Activated CD8-positive, alpha-beta memory T cell treated with anti-CD3 and anti-CD28 coated beads, Interleukin-2, amount 50 U/mL, for 24 hours (primary cell): ENCODE results near the gene SCN11A.

Experiments used
- DNase-seq: peaks from one replicate; pipeline ENCODE4 v3.0.0-alpha.2; 2020; ENCODE audit errors: extremely low read depth

The SCN11A gene

DNA sequence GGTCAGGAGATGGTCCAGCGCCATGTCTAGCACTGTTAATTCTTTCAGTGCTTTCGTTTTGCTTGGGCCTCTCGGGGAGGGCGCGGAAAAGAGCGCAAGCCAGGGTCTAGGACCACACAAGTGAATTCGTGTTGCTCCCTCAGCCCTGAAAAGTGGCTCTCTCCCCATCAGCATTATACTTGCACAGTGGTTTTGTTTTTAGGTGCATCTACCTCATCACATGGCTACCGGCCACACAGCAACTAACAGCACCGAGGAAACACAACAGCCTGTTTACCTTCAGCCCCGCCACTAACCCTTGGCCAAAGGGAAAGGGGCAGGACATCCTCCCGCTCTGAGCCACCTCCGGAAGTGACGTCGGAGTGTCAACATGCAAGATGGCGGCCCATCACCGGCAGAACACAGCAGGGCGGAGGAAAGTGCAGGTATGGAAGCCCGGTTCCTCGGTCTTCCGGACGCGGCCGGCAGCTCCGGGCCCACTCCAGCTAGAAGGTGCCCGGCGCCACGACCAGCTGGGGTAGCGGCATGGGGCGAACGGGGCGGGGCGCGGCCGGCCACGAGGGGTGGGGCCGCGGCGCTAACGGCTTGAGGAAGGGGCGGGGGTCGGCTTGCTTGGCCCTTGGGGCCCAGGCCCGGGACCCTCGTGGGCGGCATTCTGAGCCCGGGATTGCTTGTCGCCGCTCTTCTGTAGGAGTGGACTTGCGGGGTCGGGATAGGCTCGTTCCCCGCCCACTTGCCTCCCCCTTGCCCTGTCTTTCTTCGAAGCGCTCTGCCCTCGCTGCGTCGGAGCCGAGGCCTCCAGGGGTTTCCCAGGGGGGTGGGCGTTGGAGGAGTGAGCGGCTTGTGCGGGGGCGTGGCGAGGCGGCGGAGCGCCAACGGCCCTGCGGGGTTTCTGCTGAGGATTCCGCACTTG lies at the start of gene SCN11A, which contains the start of gene WDR48:
TSS of gene SCN11A (minus strand) at position 296 of the 913 bp plus-strand sequence. CDS start 101,582 bp downstream, outside the sequence.
TSS of gene WDR48 (plus strand) at position 368 of the 913 bp plus-strand sequence. CDS start at position 378, 10 bp downstream.
- peak; percentile 87 for DNase-seq

- DNase-seq = no peak
These were observed 49.4 kb upstream of the SCN11A start for GRCh38 chr3:39101022-39101689.

- DNase-seq = no peak
These were observed 48.7 kb upstream of the SCN11A start for GRCh38 chr3:39100500-39100886.

GRCh38 chr3:39099738-39100499 lies 48.2 kb upstream of the SCN11A start:
- no peak for DNase-seq

- no peak for DNase-seq
These were observed 47.5 kb upstream of the SCN11A start for GRCh38 chr3:39099242-39099641.

- no peak for DNase-seq
These were observed 46.8 kb upstream of the SCN11A start for GRCh38 chr3:39098473-39099000.

DNA sequence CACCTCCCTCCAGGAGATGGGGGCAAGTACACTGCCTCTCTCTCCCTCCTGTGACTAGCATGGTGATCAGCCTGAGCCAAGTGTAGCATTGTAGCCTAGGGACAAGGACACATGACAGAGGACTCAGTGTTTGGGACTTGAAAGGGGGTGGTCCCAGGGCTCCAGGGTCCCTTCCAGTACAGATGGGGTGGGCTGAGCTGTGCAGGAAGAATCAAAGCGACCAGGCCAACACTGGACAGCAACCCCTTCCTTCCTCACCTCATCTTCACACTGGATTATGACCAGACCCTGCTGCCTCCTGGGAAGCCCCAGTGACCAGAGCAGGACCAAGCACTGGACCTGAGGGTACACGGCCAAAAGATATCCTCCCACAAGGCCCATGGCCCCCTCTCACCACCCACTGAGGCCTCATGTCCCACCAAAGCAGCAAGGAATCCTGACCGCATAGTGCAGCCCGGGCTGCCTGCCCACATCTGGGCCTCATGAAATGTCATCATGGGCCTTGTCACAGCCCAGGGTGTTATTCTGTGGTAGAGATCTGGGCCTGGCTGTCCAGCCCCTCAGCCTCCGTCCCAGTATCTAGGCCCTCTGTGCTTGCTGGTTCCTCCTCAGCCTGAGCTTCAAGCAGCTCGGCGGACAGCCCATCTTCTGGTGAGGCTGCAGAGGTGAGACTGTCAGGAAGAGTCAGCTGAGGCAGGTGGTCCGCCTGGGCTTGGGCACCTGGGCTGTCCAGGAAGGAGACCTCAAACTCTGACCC lies 46.1 kb upstream of the SCN11A start:
- no peak for DNase-seq

GRCh38 chr3:39096775-39097174 lies 45.0 kb upstream of the SCN11A start:
- DNase-seq = no peak

DNA sequence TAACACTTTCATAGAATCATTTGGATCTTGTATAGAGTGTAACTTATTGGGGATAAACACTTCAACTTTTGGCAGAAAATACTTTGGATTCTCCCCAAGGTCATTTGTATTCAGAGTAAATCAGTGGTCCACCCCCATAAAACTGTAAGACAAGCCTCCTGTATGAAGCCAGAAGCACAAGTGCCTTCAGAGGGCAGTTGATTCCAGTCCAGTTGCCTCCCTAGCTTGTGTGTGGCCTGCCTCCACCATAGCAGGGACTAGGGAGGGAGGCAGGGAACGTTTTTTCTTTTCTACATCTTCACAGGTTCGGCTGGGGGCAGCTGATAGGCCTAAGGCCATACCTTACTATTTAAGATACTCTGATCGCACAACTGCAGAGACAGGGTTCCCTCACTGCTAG lies 44.0 kb upstream of the SCN11A start:
- DNase-seq = no peak

DNA sequence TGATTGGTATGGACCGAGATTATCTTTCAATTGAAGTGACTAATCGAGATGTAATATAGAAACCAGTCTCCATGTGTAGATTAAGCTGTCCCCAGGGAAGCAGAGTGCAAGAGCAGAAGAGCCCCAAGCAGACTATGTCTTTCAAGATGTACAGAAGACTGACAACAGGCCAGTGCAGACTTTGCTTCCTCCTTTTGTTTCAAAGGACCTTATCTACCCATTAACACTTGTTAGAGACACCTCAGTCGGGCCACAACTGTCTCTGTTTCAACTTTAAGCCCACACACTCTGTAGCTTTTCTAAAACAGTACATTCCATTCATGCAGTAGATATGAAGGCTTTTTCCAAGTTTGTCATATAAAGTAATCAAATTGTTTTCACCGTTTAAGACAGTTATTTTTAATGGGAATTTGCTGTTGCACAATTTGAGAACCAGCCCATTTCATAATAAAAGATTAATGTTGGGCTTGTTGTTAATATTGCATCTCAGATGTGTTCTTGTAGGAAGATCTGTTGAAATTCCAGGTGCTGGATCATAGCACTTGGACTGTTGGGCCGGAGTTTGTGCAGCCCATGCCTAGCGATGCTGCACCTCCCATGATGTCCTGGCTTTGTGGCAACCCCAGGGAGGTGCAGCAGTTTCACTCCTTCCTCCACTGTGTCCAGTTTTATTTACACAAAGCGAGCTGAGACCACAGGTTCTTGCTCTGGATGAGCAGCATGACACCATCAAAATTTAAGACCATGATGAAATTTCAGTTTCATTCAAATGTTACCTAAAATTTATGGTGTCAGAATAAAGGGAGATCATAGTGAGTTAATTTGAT lies 43.3 kb upstream of the SCN11A start:
- DNase-seq = no peak

DNA sequence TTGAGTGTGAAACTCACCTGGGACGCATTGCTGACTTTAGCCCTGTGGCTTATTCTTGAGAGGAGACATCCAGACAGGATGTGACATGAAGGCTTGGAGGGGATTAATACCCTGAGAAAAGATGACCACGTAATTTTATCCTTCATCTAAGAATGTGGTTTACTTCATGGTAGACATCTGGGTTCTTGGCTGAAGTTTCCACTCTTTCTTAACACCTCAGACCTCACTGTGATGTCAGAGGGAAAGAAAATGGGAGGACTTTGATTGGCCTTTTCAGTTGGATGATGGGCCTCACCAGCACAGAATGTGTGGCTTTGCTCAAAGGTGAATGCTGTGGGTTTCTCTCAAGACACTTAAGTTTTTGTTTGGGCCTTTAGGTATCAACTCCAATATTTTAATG lies 39.2 kb upstream of the SCN11A start:
- DNase-seq = no peak

- DNase-seq = no peak
These were observed 37.1 kb upstream of the SCN11A start for GRCh38 chr3:39088889-39089288.

- no peak for DNase-seq
These were observed 36.7 kb upstream of the SCN11A start for GRCh38 chr3:39088456-39088855.

GRCh38 chr3:39086144-39086543 lies 34.4 kb upstream of the SCN11A start:
- DNase-seq = no peak

DNA sequence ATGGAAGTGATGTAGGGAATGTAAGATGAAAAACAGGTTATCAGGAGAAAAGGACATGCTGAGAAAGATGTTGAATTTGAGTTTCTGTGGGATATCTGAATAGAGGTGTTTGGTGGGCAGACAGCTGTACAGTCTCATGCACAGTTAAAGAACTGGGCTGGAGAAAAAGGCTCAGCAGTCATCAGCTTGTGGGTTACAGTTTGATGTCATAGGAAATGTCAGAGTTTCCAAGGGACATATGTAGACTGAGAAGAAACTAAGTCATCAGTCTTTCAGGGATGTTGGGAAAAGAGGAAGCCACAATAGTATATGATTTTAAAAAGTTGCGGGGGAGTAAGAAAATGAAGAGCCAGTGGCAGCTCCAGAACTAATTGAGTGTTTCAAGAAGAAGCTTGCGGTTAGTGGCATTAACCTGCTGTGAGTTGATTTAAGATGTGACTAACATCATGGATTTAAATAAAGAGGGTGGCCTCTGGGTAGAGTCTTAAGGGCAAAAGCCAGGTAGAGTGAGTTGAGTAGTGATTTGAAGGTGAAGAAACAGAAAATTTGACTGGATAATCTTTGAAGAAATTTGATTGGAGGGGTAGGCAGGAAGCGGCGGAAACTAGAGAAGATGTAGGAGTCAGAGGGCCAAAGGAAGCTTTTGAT lies 31.0 kb upstream of the SCN11A start:
- no peak for DNase-seq

GRCh38 chr3:39080026-39080425 lies 28.3 kb upstream of the SCN11A start:
- no peak for DNase-seq

DNA sequence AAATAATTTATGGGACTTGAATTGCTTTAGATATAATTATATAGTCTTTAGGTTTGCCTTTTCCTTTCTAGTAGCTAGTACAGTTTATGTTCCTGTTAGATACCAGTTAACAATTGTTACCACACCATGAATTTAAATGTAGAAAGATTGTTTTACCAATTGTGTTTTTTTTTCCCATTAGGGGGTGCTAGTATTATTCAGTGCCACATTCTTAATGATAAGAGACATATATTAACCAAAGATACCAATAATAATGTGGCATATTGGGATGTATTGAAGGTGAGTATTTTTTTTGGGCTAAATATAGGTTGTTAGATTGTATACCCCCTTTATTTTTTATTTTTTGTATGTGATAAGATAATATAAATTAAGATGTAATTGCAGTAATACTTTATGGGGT lies 27.8 kb upstream of the SCN11A start:
- no peak for DNase-seq

- no peak for DNase-seq
These were observed 24.2 kb upstream of the SCN11A start for GRCh38 chr3:39075910-39076309.

DNA sequence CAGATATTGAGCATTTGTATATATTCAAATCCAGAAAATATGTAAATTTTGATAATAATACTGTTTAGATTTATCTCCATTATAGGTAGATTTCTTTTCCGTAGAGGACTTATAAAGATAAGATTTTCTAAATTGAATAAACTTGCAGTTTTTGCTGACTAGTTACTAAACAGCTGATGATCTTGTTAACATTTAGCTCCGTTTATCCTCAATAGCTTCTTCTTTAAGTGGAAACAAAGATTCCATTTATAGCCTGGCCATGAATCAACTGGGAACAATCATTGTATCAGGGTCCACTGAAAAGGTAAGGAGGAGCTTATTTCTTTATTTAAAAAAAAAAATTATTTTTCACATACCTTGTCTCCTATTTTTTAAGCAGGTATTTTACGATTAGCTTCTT lies 16.8 kb upstream of the SCN11A start:
- no peak for DNase-seq

- no peak for DNase-seq
These were observed 15.5 kb upstream of the SCN11A start for GRCh38 chr3:39067286-39067685.
